ENCODE results near the gene SLC25A13. TPM values are rescaled to one million over a fixed set of nuclear protein-coding genes. Genes with fewer than 3 reads are reported as not detected.

The SLC25A13 gene
- total RNA-seq, 2 experiments from 2014 or later: 12.6 to 14.5 TPM

DNA sequence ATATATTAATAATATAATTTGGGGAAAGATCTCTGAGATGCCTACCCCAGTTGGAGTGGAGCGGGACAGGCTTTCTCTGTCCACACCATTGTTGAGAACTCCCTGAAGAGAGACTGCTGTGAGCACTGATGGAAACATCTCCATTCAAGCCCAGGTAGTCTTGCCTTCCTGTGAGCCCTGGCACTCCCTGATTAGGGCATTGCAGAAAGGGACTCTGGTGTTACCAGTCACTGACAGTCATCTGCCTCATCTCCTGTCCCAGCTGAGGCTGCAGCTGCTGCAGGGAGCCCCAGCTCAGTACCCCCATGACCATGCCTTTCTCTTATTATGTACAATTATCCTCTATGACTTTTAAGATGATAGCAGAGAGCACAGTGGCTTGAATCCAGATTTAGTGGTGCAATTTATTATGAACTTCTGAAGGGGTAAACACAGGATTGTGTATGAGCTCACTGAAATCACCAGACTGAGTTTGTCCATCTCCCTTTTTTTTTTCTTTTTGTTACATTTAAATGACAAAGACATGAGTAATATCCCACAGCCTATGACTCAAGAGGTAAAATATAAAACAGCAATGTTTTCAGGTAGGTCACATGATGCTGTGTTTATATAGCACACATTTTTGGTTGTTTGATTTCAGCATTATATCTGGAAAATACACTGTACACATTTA lies 236.9 kb downstream of the SLC25A13 start:
- no peak overlapping the region for H3K27ac Mint-ChIP-seq
- H3K4me3 Mint-ChIP-seq: no peak overlapping the region
- no peaks in the 10 kb centered on the region for H3K9me3 Mint-ChIP-seq
- H3K27me3 Mint-ChIP-seq: peaks cover 18% of the 10 kb centered on the region
- DNase-seq: no peak
- no peaks in the 10 kb centered on the region for H3K36me3 Mint-ChIP-seq
- no peaks in the 10 kb centered on the region for H3K4me1 Mint-ChIP-seq

DNA sequence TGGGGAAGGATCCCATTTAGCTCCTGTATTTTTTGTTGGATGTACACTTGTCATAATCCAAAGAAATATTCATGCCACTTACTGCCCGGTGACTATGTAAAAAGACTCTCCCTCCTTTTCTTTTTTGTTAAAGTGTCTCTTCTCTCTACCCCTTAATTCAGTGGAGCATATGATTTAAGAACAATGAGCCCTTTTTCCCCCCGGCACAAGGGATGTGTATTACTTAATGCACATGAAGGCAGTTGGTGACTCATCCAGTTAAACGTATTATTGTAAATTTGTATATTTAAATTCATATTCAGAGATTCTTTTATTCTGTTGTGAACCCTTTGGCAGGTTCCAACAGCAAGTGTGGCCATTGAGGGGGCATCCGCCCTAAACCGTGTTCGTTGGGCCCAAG lies 241.9 kb downstream of the SLC25A13 start:
- Mint-ChIP-seq H3K27me3 (peaks cover 46% of the 10 kb centered on the region), H3K27ac (no peak overlapping the region), H3K36me3 (no peaks in the 10 kb centered on the region), H3K9me3 (no peaks in the 10 kb centered on the region), H3K4me3 (no peak overlapping the region), H3K4me1 (peaks cover 8% of the 10 kb centered on the region)
- no peak for DNase-seq

DNA sequence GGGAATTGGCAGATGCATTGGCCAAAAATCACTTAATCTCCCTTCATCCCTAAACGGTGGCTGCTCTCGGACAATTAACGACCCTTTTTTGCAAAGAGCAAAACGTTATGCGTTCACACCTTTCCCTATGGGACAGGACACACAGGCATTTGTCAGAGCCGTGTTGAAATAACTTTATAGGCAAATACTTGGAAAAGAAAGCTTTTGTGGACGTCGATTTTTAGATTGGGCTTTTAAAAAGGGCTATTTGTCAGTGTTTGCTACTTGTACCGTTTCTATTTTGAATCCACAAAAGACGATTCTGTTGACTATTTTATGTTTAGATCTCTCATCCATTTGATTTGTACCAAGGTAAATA lies 245.6 kb downstream of the SLC25A13 start:
- no peak overlapping the region for H3K27ac Mint-ChIP-seq
- H3K9me3 Mint-ChIP-seq: no peaks in the 10 kb centered on the region
- peaks cover 8% of the 10 kb centered on the region for H3K4me1 Mint-ChIP-seq
- peaks cover 52% of the 10 kb centered on the region for H3K27me3 Mint-ChIP-seq
- no peaks in the 10 kb centered on the region for H3K36me3 Mint-ChIP-seq
- peak overlapping the region; percentile 76 for H3K4me3 Mint-ChIP-seq
- DNase-seq: no peak

DNA sequence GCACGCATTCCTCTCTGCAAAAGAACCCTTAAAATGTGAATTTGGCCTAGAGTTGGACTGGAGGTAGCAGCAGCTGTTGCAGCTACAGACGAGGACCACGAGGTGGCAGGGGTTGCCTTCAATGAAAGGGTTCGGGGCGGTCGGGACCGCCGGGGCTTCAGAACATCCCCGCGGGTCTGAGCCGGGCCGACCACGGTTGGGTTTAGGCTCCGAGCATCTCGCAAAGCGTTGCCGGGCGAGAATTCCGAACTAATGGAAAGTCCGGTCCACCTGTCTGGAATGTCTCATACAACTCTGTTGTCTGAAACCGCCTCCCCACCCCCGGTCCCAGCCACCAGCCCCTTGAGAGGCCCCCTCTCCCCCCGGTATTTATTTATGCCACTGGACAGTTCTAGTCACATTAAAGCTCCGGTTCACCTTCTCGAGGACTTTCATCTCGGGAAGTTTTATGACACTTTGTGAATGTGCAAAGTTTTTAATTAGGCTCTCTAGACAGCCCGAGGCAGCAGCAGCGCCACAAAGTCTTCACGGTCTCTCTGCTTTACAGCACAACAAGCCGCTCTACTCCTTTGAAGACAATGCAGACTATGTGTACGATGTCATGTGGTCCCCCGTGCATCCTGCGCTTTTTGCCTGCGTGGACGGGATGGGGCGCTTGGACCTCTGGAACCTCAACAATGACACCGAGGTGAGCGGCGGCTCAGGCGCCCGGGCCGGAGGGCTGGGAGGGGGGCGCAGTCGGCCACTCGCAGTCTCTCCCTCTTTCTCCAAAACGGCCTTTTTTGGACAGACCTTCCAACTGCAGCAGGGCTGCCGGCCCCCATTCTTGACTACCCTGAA lies 246.2 kb downstream of the SLC25A13 start:
- no peaks in the 10 kb centered on the region for H3K9me3 Mint-ChIP-seq
- DNase-seq: peak; percentile 48
- peaks cover 8% of the 10 kb centered on the region for H3K4me1 Mint-ChIP-seq
- peaks cover 52% of the 10 kb centered on the region for H3K27me3 Mint-ChIP-seq
- peak overlapping the region; percentile 76 for H3K4me3 Mint-ChIP-seq
- H3K36me3 Mint-ChIP-seq: no peaks in the 10 kb centered on the region
- H3K27ac Mint-ChIP-seq: no peak overlapping the region

DNA sequence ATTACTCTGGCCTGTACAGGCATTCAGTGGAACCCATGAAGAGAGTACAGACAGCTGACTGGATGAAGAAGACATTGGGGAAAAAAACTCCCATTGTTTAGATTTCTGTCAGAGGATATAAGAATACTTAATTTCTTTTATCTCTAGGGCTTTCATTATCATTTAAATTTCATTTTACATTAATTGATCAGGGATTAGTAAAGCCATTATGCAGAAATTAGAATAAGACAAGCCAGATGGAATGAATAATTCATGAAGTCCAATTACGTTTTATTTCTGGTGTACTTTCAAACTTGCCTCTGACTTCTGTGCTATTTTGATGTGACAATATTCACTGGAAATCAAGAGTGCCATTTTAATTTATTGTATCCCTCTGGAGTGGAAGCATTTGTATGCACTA lies 247.0 kb downstream of the SLC25A13 start:
- peaks cover 47% of the 10 kb centered on the region for H3K27me3 Mint-ChIP-seq

More for the DNA sequence above, 247.0 kb downstream of the SLC25A13 start:
- Mint-ChIP-seq H3K27ac (no peak overlapping the region), H3K9me3 (no peaks in the 10 kb centered on the region), H3K4me1 (peaks cover 8% of the 10 kb centered on the region), H3K36me3 (no peaks in the 10 kb centered on the region), H3K4me3 (no peak overlapping the region)
- no peak for DNase-seq
